Cardiac fibroblast (primary cell): ENCODE data around the gene EIF3I.

Experiments
- DNase-seq, 2 donors: peaks; one replicate each; pipeline versions ENCODE4 v3.0.0 to v3.0.0-alpha.2; 2010; ENCODE audit warnings: low read depth in 2 of 2
- H3K4me3 ChIP-seq, 2 donors: replicated peaks in 1 of 2; 1 replicate in 1 of 2; 2 replicates in 1 of 2; pipeline ENCODE4 v1.5.1; 2011; ENCODE audit warnings: low read depth in 2 of 2, low read length in 2 of 2, mild to moderate bottlenecking in 2 of 2, moderate library complexity in 1 of 2
- CTCF ChIP-seq: IDR thresholded peaks from one replicate; pipeline ENCODE4 v1.5.1; 2011; ENCODE audit warnings: low read depth, mild to moderate bottlenecking, low read length, inconsistent platforms

Gene EIF3I

GRCh38 chr1:32240140-32240951, 18.1 kb downstream of the EIF3I start:
- peak; percentile 17 for TF ChIP-seq CTCF
- peak; percentile 34 to 54 for DNase-seq
- peak overlapping the region; percentile 62 to 64 for H3K4me3 ChIP-seq

GRCh38 chr1:32241001-32241763, 19.0 kb downstream of the EIF3I start:
- H3K4me3 ChIP-seq: peak overlapping the region; percentile 62 to 64
- no peak for TF ChIP-seq CTCF
- DNase-seq: peak; percentile 47 to 61

- no peak for TF ChIP-seq CTCF
- H3K4me3 ChIP-seq: no peak overlapping the region
- peak; percentile 32 to 54 for DNase-seq
These were observed 20.2 kb downstream of the EIF3I start for GRCh38 chr1:32242341-32242851.

GRCh38 chr1:32246888-32247273, 24.7 kb downstream of the EIF3I start, which contains the start of gene FAM167B:
Gene FAM167B (plus strand): TSS chr1:32247222. CDS start chr1:32247422, 200 bp downstream.
- no peak for TF ChIP-seq CTCF
- no peak within 1 kb of the TSS for H3K4me3 ChIP-seq
- peak; percentile 80 to 93 for DNase-seq

- H3K4me3 ChIP-seq: no peak overlapping the region
- no peak for DNase-seq
- no peak for TF ChIP-seq CTCF
These were observed 25.2 kb downstream of the EIF3I start for GRCh38 chr1:32247452-32247851.

GRCh38 chr1:32247983-32248889, 26.0 kb downstream of the EIF3I start:
- DNase-seq: peak; percentile 67 to 75
- no peak overlapping the region for H3K4me3 ChIP-seq
- peak; percentile 75 for TF ChIP-seq CTCF
